ENCODE results near the gene NFU1.

The NFU1 gene

DNA sequence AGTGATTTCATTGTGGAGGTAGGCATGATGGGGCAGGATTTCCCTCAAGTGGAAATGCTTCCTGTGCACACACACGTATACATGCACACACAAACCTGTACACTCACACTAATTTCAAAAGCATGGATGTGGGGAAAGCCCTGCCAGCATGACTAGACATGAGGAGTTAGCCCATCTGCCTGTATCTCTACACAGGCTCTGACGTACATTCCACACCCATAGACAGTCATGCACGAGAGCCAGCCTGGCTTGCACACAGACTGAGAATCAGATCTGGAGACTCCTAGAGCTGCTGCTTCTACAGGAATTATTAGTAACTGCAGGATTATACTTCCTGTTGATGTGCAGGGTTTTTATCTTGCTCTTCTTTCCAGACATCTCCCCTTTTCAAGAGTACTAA is 27.3 kb upstream of the NFU1 start (continued):
- TF ChIP-seq, protein P1, sequence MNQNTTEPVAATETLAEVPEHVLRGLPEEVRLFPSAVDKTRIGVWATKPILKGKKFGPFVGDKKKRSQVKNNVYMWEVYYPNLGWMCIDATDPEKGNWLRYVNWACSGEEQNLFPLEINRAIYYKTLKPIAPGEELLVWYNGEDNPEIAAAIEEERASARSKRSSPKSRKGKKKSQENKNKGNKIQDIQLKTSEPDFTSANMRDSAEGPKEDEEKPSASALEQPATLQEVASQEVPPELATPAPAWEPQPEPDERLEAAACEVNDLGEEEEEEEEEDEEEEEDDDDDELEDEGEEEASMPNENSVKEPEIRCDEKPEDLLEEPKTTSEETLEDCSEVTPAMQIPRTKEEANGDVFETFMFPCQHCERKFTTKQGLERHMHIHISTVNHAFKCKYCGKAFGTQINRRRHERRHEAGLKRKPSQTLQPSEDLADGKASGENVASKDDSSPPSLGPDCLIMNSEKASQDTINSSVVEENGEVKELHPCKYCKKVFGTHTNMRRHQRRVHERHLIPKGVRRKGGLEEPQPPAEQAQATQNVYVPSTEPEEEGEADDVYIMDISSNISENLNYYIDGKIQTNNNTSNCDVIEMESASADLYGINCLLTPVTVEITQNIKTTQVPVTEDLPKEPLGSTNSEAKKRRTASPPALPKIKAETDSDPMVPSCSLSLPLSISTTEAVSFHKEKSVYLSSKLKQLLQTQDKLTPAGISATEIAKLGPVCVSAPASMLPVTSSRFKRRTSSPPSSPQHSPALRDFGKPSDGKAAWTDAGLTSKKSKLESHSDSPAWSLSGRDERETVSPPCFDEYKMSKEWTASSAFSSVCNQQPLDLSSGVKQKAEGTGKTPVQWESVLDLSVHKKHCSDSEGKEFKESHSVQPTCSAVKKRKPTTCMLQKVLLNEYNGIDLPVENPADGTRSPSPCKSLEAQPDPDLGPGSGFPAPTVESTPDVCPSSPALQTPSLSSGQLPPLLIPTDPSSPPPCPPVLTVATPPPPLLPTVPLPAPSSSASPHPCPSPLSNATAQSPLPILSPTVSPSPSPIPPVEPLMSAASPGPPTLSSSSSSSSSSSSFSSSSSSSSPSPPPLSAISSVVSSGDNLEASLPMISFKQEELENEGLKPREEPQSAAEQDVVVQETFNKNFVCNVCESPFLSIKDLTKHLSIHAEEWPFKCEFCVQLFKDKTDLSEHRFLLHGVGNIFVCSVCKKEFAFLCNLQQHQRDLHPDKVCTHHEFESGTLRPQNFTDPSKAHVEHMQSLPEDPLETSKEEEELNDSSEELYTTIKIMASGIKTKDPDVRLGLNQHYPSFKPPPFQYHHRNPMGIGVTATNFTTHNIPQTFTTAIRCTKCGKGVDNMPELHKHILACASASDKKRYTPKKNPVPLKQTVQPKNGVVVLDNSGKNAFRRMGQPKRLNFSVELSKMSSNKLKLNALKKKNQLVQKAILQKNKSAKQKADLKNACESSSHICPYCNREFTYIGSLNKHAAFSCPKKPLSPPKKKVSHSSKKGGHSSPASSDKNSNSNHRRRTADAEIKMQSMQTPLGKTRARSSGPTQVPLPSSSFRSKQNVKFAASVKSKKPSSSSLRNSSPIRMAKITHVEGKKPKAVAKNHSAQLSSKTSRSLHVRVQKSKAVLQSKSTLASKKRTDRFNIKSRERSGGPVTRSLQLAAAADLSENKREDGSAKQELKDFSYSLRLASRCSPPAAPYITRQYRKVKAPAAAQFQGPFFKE (tag by site-specific recombination; IDR thresholded peaks at IDR 0.05; ENCODE audit: borderline replicate concordance) = no peak
- TF ChIP-seq ZNF157 (tag by site-specific recombination; IDR thresholded peaks at IDR 0.05) = no peak
- TF ChIP-seq ZNF600 (tag by site-specific recombination; IDR thresholded peaks at IDR 0.05) = no peak
- no peak for TF ChIP-seq ZNF239 (tag by site-specific recombination; IDR thresholded peaks at IDR 0.05)
- TF ChIP-seq, protein P2, sequence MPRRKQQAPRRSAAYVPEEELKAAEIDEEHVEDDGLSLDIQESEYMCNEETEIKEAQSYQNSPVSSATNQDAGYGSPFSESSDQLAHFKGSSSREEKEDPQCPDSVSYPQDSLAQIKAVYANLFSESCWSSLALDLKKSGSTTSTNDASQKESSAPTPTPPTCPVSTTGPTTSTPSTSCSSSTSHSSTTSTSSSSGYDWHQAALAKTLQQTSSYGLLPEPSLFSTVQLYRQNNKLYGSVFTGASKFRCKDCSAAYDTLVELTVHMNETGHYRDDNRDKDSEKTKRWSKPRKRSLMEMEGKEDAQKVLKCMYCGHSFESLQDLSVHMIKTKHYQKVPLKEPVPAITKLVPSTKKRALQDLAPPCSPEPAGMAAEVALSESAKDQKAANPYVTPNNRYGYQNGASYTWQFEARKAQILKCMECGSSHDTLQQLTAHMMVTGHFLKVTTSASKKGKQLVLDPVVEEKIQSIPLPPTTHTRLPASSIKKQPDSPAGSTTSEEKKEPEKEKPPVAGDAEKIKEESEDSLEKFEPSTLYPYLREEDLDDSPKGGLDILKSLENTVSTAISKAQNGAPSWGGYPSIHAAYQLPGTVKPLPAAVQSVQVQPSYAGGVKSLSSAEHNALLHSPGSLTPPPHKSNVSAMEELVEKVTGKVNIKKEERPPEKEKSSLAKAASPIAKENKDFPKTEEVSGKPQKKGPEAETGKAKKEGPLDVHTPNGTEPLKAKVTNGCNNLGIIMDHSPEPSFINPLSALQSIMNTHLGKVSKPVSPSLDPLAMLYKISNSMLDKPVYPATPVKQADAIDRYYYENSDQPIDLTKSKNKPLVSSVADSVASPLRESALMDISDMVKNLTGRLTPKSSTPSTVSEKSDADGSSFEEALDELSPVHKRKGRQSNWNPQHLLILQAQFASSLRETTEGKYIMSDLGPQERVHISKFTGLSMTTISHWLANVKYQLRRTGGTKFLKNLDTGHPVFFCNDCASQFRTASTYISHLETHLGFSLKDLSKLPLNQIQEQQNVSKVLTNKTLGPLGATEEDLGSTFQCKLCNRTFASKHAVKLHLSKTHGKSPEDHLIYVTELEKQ (tag by site-specific recombination; IDR thresholded peaks at IDR 0.05; ENCODE audit: borderline replicate concordance) = no peak
- TF ChIP-seq, protein P3, sequence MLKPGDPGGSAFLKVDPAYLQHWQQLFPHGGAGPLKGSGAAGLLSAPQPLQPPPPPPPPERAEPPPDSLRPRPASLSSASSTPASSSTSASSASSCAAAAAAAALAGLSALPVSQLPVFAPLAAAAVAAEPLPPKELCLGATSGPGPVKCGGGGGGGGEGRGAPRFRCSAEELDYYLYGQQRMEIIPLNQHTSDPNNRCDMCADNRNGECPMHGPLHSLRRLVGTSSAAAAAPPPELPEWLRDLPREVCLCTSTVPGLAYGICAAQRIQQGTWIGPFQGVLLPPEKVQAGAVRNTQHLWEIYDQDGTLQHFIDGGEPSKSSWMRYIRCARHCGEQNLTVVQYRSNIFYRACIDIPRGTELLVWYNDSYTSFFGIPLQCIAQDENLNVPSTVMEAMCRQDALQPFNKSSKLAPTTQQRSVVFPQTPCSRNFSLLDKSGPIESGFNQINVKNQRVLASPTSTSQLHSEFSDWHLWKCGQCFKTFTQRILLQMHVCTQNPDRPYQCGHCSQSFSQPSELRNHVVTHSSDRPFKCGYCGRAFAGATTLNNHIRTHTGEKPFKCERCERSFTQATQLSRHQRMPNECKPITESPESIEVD (tag by site-specific recombination; IDR thresholded peaks at IDR 0.05) = no peak
- TF ChIP-seq, protein P4, sequence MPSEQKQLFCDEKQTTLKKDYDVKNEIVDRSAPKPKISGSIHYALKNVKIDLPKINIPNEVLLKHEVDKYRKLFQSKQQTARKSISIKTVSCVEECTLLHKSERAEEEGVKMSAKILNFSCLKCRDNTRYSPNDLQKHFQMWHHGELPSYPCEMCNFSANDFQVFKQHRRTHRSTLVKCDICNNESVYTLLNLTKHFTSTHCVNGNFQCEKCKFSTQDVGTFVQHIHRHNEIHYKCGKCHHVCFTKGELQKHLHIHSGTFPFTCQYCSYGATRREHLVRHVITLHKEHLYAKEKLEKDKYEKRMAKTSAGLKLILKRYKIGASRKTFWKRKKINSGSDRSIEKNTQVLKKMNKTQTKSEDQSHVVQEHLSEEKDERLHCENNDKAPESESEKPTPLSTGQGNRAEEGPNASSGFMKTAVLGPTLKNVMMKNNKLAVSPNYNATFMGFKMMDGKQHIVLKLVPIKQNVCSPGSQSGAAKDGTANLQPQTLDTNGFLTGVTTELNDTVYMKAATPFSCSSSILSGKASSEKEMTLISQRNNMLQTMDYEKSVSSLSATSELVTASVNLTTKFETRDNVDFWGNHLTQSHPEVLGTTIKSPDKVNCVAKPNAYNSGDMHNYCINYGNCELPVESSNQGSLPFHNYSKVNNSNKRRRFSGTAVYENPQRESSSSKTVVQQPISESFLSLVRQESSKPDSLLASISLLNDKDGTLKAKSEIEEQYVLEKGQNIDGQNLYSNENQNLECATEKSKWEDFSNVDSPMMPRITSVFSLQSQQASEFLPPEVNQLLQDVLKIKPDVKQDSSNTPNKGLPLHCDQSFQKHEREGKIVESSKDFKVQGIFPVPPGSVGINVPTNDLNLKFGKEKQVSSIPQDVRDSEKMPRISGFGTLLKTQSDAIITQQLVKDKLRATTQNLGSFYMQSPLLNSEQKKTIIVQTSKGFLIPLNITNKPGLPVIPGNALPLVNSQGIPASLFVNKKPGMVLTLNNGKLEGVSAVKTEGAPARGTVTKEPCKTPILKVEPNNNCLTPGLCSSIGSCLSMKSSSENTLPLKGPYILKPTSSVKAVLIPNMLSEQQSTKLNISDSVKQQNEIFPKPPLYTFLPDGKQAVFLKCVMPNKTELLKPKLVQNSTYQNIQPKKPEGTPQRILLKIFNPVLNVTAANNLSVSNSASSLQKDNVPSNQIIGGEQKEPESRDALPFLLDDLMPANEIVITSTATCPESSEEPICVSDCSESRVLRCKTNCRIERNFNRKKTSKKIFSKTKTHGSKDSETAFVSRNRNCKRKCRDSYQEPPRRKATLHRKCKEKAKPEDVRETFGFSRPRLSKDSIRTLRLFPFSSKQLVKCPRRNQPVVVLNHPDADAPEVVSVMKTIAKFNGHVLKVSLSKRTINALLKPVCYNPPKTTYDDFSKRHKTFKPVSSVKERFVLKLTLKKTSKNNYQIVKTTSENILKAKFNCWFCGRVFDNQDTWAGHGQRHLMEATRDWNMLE (tag by site-specific recombination; conservative IDR thresholded peaks at IDR 0.05; ENCODE audit: low read depth) = no peak
- TF ChIP-seq, protein P5, sequence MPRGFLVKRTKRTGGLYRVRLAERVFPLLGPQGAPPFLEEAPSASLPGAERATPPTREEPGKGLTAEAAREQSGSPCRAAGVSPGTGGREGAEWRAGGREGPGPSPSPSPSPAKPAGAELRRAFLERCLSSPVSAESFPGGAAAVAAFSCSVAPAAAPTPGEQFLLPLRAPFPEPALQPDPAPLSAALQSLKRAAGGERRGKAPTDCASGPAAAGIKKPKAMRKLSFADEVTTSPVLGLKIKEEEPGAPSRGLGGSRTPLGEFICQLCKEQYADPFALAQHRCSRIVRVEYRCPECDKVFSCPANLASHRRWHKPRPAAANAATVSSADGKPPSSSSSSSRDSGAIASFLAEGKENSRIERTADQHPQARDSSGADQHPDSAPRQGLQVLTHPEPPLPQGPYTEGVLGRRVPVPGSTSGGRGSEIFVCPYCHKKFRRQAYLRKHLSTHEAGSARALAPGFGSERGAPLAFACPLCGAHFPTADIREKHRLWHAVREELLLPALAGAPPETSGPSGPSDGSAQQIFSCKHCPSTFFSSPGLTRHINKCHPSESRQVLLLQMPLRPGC (tag by site-specific recombination; IDR thresholded peaks at IDR 0.05) = no peak
- TF ChIP-seq, protein P6, sequence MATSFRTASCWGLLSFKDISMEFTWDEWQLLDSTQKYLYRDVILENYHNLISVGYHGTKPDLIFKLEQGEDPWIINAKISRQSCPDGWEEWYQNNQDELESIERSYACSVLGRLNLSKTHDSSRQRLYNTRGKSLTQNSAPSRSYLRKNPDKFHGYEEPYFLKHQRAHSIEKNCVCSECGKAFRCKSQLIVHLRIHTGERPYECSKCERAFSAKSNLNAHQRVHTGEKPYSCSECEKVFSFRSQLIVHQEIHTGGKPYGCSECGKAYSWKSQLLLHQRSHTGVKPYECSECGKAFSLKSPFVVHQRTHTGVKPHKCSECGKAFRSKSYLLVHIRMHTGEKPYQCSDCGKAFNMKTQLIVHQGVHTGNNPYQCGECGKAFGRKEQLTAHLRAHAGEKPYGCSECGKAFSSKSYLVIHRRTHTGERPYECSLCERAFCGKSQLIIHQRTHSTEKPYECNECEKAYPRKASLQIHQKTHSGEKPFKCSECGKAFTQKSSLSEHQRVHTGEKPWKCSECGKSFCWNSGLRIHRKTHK (tag by site-specific recombination; IDR thresholded peaks at IDR 0.05) = no peak
- TF ChIP-seq ZNF548 (tag by site-specific recombination; IDR thresholded peaks at IDR 0.05) = no peak
- TF ChIP-seq HOXC10 (CRISPR knock-in tag; IDR thresholded peaks at IDR 0.05) = no peak
- no peak for TF ChIP-seq PRDM1 (tag by site-specific recombination; IDR thresholded peaks at IDR 0.05)
